Measurements from ENCODE around the gene FTO. TPM values are rescaled to one million over a fixed set of nuclear protein-coding genes. Genes with fewer than 3 reads are reported as not detected.

The FTO gene
- total RNA-seq, 4 donors from 2014 or later: 64.4 to 116 (median 71.3) TPM

DNA sequence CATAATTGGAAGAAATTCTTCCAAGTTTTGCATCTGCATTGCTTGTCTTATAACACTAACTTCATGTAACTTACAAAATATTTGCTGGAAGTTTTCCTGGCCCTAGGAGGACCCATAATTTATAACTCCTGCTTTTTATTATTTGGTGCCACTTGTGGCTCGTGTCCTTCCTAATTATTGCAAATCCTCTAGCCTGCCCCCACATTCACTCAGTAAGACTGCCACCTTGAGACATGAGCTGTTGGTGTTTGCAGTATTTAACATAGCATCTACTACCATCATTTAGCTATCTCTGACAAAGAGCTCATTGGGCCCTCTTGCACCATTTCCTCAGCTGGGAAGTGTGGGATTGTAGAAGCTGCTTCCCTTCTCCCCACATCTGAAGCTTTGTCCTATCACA lies 49.5 kb downstream of the FTO start:
- 33% methylated on average over 1 of the region's 1 CpG for WGBS
- no peaks in the 10 kb centered on the region for H3K9me3 ChIP-seq
- no peak for DNase-seq (ENCODE audit: low spot score in 2 of 2)
- no peaks in the 10 kb centered on the region for H3K36me3 ChIP-seq
- H3K4me1 ChIP-seq: peaks cover 28% of the 10 kb centered on the region
- H3K4me3 ChIP-seq: no peak overlapping the region
- H3K27me3 ChIP-seq: no peaks in the 10 kb centered on the region
- TF ChIP-seq, protein P1, sequence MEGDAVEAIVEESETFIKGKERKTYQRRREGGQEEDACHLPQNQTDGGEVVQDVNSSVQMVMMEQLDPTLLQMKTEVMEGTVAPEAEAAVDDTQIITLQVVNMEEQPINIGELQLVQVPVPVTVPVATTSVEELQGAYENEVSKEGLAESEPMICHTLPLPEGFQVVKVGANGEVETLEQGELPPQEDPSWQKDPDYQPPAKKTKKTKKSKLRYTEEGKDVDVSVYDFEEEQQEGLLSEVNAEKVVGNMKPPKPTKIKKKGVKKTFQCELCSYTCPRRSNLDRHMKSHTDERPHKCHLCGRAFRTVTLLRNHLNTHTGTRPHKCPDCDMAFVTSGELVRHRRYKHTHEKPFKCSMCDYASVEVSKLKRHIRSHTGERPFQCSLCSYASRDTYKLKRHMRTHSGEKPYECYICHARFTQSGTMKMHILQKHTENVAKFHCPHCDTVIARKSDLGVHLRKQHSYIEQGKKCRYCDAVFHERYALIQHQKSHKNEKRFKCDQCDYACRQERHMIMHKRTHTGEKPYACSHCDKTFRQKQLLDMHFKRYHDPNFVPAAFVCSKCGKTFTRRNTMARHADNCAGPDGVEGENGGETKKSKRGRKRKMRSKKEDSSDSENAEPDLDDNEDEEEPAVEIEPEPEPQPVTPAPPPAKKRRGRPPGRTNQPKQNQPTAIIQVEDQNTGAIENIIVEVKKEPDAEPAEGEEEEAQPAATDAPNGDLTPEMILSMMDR (IDR thresholded peaks at IDR 0.05): no peak
- TF ChIP-seq POLR2AphosphoS5 (IDR thresholded peaks at IDR 0.05) (no peak), EP300 (IDR thresholded peaks at IDR 0.05) (no peak), POLR2A (IDR thresholded peaks at IDR 0.05) (no peak)
- H3K27ac ChIP-seq: no peak overlapping the region

DNA sequence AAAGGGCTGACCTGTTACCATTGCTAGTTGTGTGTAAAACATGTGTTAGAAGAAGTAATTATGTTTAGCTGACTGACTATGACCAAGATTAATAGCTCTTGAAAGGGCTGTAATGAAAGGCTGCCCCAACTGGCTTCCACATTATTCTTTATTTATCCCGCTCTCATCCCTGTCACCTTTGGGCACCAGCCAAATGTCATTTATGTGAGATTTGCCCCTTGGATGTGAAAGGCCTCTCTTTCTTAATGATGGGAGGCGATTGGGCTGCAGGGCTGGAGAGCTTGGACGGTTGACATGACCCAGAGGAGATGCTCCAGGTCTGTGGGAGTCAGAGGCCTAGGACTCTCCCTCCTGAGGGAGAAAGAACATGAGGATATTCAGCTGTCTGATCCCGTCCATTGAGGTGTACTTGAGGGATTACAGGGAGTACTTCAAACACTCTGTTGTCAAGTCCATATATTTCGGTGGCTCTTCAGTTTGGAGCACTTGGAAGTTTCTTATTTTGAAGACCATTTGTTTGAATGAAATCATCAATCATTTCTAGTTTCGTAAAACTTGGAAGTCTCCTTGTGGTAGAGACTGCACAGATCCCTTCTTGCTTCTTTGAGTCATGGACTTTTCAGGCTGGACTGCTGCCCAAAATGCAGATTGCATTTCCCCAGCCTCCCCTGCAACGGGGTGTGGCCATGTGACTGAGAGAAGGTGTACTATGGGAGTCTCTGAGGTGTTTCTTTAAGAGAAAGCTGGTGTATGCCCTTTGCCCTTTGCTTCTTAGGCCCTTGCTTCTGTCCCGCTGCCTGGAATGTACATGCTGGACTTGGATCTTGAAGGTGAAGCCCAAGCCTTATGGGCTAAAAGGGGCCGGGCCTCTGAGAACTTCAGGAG lies 51.3 kb downstream of the FTO start:
- H3K4me3 ChIP-seq: no peak overlapping the region
- 68% methylated on average over 9 of the region's 9 CpGs for WGBS
- DNase-seq (ENCODE audit: low spot score in 2 of 2): peak in 1 of 2 donors; percentile 76
- H3K4me1 ChIP-seq: peaks cover 28% of the 10 kb centered on the region
- TF ChIP-seq POLR2AphosphoS5 (IDR thresholded peaks at IDR 0.05) (no peak), POLR2A (IDR thresholded peaks at IDR 0.05) (no peak)
- TF ChIP-seq, protein P1 (IDR thresholded peaks at IDR 0.05): no peak
- no peaks in the 10 kb centered on the region for H3K27me3 ChIP-seq
- no peaks in the 10 kb centered on the region for H3K36me3 ChIP-seq
- no peaks in the 10 kb centered on the region for H3K9me3 ChIP-seq
- peak overlapping the region; percentile 34 for H3K27ac ChIP-seq

DNA sequence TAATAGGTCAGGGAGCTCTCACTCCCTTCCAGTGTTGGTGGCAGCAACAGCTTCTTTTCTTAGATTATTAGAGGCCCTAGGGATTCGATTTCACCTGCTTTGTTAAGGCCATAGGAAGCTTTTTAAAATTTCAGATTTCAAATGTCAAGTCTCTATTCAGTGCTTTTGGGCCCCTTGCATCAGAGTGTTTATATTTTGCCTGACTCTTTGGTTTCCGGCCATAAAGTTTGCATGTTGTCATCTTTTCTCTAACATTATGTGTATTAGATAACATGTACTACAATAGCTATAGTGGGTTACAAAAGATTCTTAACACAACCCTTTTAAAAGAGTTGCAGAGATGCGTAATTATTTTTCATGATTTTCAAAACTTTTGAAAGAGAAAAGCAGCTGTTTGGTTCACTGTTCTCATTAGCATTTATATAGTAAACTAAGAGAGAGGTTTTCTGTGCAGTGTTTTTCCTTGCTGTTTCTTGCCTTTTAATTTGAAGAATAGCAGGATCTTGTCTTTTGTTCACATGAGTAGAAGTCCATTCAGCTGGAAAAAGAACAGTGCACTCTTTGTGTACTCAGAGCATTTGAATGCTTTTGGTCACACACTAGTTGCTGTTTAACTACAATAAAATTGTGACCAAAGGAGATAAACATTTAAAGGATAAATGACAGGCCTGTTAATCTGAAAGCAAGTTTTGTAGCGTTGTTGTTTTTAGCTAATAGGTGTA lies 52.5 kb downstream of the FTO start:
- no peaks in the 10 kb centered on the region for H3K9me3 ChIP-seq
- no peak for TF ChIP-seq POLR2A (IDR thresholded peaks at IDR 0.05)
- no peak for TF ChIP-seq EP300 (IDR thresholded peaks at IDR 0.05)
- TF ChIP-seq, protein P1 (IDR thresholded peaks at IDR 0.05): no peak
- no peak for TF ChIP-seq POLR2AphosphoS5 (IDR thresholded peaks at IDR 0.05)
- H3K36me3 ChIP-seq: no peaks in the 10 kb centered on the region
- H3K27me3 ChIP-seq: no peaks in the 10 kb centered on the region
- H3K4me1 ChIP-seq: peaks cover 28% of the 10 kb centered on the region
- no peak for DNase-seq (ENCODE audit: low spot score in 2 of 2)
- H3K27ac ChIP-seq: peak overlapping the region; percentile 12
- WGBS: 70% methylated on average over 4 of the region's 4 CpGs
- H3K4me3 ChIP-seq: no peak overlapping the region

DNA sequence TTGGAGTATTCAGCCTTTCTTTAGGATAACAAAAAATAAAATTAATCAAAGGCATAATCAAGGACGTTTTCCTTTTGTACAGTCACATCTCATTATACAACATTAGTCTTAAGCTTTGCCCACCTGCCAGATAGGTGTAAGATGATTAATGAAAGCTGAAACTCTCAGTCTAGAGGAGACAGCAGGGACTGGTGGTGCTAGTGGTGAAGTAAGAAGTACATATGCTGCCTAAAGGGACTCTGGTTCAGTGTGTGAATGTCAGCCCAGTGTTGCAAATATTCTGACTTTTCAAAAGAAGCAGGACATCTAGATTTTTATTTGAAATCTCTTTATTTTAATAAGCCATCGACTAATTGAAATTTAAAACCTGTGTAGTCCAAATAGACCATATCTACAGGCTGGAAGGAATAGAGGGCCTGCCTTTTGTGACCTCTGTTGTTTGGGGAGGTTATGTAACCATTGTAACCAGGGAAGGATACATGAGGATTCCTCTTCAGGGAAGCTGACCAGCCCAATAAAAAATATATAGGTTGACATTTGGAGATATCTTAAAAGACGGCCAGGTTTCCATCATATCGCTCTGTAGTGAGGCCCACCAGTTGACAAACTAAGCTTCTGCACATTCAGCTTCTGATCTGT lies 54.1 kb downstream of the FTO start:
- H3K27me3 ChIP-seq: no peaks in the 10 kb centered on the region
- H3K9me3 ChIP-seq: no peaks in the 10 kb centered on the region
- no peak overlapping the region for H3K27ac ChIP-seq
- H3K4me3 ChIP-seq: no peak overlapping the region
- DNase-seq (ENCODE audit: low spot score in 2 of 2): no peak
- H3K36me3 ChIP-seq: no peaks in the 10 kb centered on the region
- 87% methylated on average over 4 of the region's 4 CpGs for WGBS
- TF ChIP-seq POLR2AphosphoS5 (IDR thresholded peaks at IDR 0.05) (no peak), POLR2A (IDR thresholded peaks at IDR 0.05) (no peak), EP300 (IDR thresholded peaks at IDR 0.05) (no peak)
- TF ChIP-seq, protein P1 (IDR thresholded peaks at IDR 0.05): no peak
- H3K4me1 ChIP-seq: peaks cover 39% of the 10 kb centered on the region
